Calu3 (cell line): ENCODE results near the gene OR4N2. TPM values are rescaled to one million over a fixed set of nuclear protein-coding genes. Genes with fewer than 3 reads are reported as not detected.
"Not testable (repeated sequence)": the region's sequence is repeated elsewhere in the genome, so short reads cannot be mapped to it uniquely, and the experiment has no call there.

ENCODE experiments used
- BruUV-seq: library from RNA; stranded (reverse); fragments of 400-500 nt; replicated peaks from 2 replicates; lab custom pipeline; 2021; lab: Mats Ljungman, UMichigan
- CTCF ChIA-PET: fragments of 300-600 bp; sonication (Branson Sonifier 250); formaldehyde crosslinking; loops from one replicate; lab custom pipeline; 2022; ENCODE audit warnings: antibody characterized with exemption; lab: Charles Lee
- DNase-seq: peaks from one replicate; pipeline ENCODE4 v3.0.0; 2022
- H3K27ac Mint-ChIP-seq: one replicate; pipeline ENCODE4 v1.8.0; 2022; ENCODE audit warnings: mixed read lengths; ENCODE audit not compliant: unreplicated experiment
- H3K27me3 Mint-ChIP-seq: one replicate; pipeline ENCODE4 v1.8.0; 2022; ENCODE audit warnings: mixed read lengths; ENCODE audit not compliant: unreplicated experiment
- H3K36me3 Mint-ChIP-seq: one replicate; pipeline ENCODE4 v1.8.0; 2022; ENCODE audit warnings: mild to moderate bottlenecking, moderate library complexity, mixed read lengths; ENCODE audit not compliant: insufficient read depth, unreplicated experiment
- H3K4me1 Mint-ChIP-seq: one replicate; pipeline ENCODE4 v1.8.0; 2022; ENCODE audit warnings: mild to moderate bottlenecking, low read depth, mixed read lengths; ENCODE audit not compliant: unreplicated experiment
- H3K4me3 Mint-ChIP-seq: one replicate; pipeline ENCODE4 v1.8.0; 2022; ENCODE audit warnings: mild to moderate bottlenecking, low read depth, moderate library complexity, mixed read lengths; ENCODE audit not compliant: unreplicated experiment
- H3K9me3 Mint-ChIP-seq: one replicate; pipeline ENCODE4 v1.8.0; 2022; ENCODE audit warnings: low read depth, mixed read lengths; ENCODE audit not compliant: unreplicated experiment
- CTCF ChIP-seq: fragments of 200-600 bp; IDR thresholded peaks from one replicate; pipeline ENCODE4 v1.8.0; 2022; ENCODE audit warnings: antibody characterized with exemption; ENCODE audit not compliant: unreplicated experiment
- intact Hi-C: fragments of 100-400 bp; cut with micrococcal nuclease; formaldehyde crosslinking; loops from one replicate; pipeline ENCODE4 v1.10.0; 2022; ENCODE audit not compliant: unreplicated experiment
- total RNA-seq: library from RNA; stranded (reverse); gene quantifications from 2 replicates; pipeline ENCODE4 v1.2.3, GENCODE V29; 2022

Gene OR4N2
- total RNA-seq, 1 experiment from 2014 or later, result not detected

- no peak overlapping the region for H3K27ac Mint-ChIP-seq
- no peak for DNase-seq
- H3K36me3 Mint-ChIP-seq, result no peaks in the 10 kb centered on the region
- CTCF ChIA-PET, result no interaction called here
- no peak overlapping the region for H3K4me3 Mint-ChIP-seq
- no TSS peak for BruUV-seq
- H3K9me3 Mint-ChIP-seq, result peaks cover 19% of the 10 kb centered on the region
- intact Hi-C loops, result no loop called here
- TF ChIP-seq CTCF, result no peak
- no peaks in the 10 kb centered on the region for H3K27me3 Mint-ChIP-seq
- no peaks in the 10 kb centered on the region for H3K4me1 Mint-ChIP-seq
These were observed 28.0 kb upstream of the OR4N2 start for GRCh38 chr14:19775587-19775986.

DNA sequence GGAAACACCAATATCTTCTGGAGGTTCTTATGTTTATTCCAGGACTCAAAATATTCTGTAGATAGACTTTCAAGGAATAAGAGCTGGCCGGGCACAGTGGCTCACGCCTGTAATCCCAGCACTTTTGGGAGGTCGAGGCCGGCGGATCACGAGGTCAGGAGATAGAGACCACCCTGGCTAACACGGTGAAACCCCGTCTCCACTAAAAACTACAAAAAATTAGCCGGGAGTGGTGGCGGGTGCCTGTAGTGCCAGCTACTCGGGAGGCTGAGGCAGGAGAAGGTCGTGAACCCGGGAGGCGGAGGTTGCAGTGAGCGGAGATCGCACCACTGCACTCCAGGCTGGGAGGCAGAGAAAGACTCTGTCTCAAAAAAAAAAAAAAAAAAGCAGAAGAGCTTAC, 17.7 kb upstream of the OR4N2 start:
- H3K27ac Mint-ChIP-seq, H3K4me1 Mint-ChIP-seq, BruUV-seq, DNase-seq, H3K4me3 Mint-ChIP-seq, intact Hi-C loops, H3K36me3 Mint-ChIP-seq, H3K27me3 Mint-ChIP-seq, H3K9me3 Mint-ChIP-seq: not testable (repeated sequence)
- CTCF ChIA-PET, result interaction anchor here (0.6 kb wide), 1 partner anchor 36 kb away, joined by 4 read pairs; no protein-coding TSS in a partner anchor

DNA sequence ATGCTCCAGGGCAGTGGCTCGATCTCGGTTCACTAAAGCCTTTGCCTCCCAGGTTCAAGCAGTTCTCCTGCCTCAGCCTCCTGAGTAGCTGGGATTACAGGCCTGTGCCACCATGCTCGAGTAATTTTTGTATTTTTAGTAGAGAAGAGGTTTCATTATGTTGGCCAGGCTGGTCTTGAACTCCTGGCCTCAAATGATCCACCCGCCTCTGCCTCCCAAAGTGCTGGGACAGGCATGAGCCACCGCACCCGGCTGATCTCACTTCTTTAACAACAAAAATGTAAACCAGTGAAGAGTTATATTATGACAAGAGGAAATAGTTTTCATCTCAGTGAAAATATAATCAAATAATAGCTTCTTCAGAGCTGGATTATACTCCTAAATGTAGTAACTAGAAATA, 16.3 kb upstream of the OR4N2 start:
- intact Hi-C loops, H3K4me1 Mint-ChIP-seq, BruUV-seq, H3K27ac Mint-ChIP-seq, H3K9me3 Mint-ChIP-seq, H3K27me3 Mint-ChIP-seq, CTCF ChIA-PET, H3K36me3 Mint-ChIP-seq, H3K4me3 Mint-ChIP-seq, DNase-seq: not testable (repeated sequence)

- CTCF ChIA-PET, intact Hi-C loops, H3K27me3 Mint-ChIP-seq, BruUV-seq, H3K36me3 Mint-ChIP-seq, DNase-seq, H3K9me3 Mint-ChIP-seq, H3K4me1 Mint-ChIP-seq, H3K27ac Mint-ChIP-seq, H3K4me3 Mint-ChIP-seq: not testable (repeated sequence)
These were observed 15.4 kb upstream of the OR4N2 start for GRCh38 chr14:19788150-19788549.

GRCh38 chr14:19796520-19797108, 7.0 kb upstream of the OR4N2 start:
- CTCF ChIA-PET, H3K4me1 Mint-ChIP-seq, intact Hi-C loops, H3K9me3 Mint-ChIP-seq, H3K36me3 Mint-ChIP-seq, DNase-seq, H3K27ac Mint-ChIP-seq, BruUV-seq, H3K4me3 Mint-ChIP-seq, H3K27me3 Mint-ChIP-seq: not testable (repeated sequence)

GRCh38 chr14:19799880-19800279, 3.7 kb upstream of the OR4N2 start:
- TF ChIP-seq CTCF, result no peak
- CTCF ChIA-PET, result no interaction called here
- H3K4me1 Mint-ChIP-seq, result no peaks in the 10 kb centered on the region
- H3K9me3 Mint-ChIP-seq, result peaks cover 2% of the 10 kb centered on the region
- no peak overlapping the region for H3K27ac Mint-ChIP-seq
- BruUV-seq, result no TSS peak
- no peak for DNase-seq
- intact Hi-C loops, result no loop called here
- H3K27me3 Mint-ChIP-seq, result no peaks in the 10 kb centered on the region
- H3K36me3 Mint-ChIP-seq, result no peaks in the 10 kb centered on the region
- no peak overlapping the region for H3K4me3 Mint-ChIP-seq
